GM19397 (cell line): ENCODE data around the gene MTMR11.

ENCODE experiments used
- ATAC-seq: cut with Tn5 transposase; IDR thresholded peaks from one replicate; pipeline ENCODE4 v1.9.1; 2021; ENCODE audit warnings: mild to moderate bottlenecking, moderate library complexity; ENCODE audit not compliant: unreplicated experiment

MTMR11 gene

DNA sequence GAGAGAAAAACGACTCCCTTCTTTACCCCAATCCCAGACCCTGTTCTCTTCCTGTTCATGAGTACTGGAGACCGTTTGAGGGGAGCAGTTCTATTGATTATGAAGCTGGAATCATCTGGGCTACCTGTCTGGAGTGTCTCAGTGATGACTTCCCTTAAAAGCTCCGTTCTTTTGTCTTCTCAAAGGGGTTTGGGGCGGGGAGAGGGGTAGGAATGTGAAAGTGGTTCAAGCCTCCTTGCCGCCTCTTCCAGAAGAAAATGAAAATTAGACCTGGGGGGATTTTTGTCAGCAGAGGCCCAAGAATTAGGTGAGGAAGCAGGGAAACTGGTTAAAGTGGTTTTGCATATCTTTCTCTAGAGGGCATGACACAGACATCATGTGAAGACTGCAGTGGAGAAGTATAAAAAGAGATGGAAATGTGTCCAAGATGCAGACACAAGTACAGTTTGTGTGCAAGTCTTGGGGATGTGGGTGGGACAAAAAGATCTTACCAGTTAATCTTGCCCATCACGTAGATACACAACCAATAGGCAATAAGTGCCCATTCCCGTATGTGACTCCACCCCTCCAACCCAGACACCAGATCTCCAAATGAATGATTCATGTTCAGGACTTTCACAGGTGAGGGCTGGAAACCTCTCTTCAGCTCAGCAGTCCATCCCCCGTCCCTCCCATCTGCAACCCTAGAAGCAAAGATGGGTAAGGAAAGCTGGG lies 470 bp upstream of the MTMR11 start:
- ATAC-seq = no peak

DNA sequence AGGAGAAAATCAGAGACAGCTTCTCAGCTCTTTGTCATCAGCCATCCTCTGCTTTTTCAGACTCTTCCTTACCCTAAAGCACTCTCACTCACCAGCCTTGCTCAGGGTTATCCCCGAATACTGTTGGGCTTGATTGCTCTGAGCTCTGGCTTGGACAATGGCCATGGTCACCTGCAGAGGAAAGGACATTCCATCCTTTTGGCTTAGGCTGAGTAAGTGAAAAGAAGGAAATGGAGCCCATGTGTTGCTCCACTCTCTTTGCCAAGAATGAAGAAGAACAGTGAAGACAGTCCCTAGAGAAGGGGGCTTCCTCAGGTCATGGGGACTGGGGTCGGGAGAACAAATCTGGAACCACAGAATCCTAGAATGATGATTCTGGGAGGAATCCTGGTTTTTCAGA lies 2.3 kb downstream of the MTMR11 start:
- no peak for ATAC-seq

DNA sequence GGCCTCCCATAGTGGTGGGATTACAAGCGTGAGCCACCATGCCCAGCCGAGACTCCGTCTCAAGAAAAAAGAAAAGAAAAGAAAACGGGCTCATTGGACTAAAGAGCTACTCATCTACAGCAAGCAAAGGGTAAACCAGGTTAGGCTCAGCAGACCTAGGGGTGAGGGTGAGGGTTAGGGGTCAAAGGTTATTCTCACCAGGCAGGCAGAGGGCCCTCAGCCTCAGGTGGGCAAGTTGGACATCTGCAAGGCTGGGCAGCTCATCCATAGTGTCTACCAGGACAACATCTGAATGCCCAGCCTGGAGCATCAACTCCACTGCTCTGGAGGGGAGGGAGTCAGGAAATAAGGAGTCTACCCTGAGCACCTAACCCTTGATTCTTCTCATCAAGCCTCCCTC lies 3.5 kb downstream of the MTMR11 start:
- no peak for ATAC-seq

DNA sequence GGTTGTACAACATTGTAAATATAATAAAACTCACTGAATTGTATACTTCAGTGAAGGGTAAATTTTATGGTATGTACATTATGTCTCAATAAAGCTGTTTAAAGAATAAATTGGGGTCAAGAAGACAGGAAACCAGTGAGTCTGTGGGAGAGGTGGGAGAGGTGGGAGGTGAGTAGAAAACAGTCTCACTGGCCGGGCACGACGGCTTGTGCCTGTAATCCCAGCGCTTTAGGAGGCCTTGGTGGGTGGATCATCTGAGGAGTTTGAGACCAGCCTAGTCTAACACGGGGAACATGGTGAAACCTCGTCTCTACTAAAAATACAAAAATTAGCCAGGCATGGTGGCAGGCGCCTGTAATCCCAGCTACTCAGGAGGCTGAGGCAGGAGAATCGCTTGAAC lies 4.2 kb downstream of the MTMR11 start:
- ATAC-seq = no peak

DNA sequence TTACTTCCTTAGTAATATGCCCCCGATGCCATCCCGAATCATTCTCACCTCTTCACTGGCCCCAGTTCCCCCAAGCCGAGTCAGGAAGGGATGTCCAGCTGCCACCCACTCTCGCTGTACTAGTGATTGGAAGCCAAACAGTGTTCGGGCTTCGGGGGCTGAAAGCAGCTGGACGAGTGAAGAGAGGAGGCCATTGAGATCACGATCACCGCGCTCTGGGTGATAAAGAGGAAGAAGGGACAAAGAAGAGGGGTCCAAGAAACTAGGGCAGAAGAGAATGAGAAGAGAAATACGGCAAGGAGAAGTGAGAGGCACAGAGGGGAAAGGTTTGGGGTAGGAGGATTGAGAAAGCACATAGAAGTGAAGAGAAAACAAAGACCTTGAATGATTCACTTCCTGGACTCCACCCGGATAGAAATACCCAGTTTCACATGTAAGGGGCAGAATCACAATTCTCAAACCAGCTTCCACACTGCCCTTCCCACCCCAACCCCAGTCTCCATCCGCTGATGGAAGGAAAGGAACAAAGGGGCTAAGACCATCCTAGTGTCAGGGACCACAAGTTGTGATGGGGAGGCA lies 5.4 kb downstream of the MTMR11 start:
- no peak for ATAC-seq

DNA sequence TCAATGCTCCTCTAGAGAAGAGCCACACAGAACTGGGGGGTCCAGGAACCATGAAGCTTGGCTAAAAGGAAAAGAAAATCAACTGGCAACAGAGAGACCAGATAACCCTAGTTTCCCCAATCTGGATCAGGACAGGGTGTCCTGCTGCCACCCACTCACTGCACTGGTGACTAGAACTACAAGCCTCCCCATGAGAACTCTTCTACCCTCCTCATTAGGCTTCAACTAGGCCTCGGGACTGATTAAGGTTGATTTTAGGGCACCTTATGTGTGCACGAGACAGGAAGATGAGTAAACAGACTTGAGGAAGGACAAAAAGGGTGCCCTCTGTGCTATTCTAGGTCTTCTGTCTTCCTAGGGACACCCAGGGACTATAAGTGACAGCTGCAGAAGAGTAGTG lies 6.8 kb downstream of the MTMR11 start:
- ATAC-seq = no peak

DNA sequence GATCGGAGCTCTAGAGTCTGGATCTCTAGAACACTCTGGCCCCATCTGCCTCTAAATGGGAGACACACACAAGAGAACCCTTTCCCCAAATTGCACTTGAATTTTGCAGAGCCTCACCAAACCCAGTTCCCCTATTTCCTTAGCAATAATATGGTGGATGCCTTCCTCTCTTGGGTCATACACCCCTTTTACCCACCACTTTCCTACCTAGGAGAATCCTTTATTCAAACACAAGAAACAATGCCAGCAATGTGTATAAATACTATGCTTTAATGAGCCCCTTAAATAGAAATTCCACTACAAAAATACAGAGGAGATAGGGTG lies 8.3 kb downstream of the MTMR11 start:
- no peak for ATAC-seq

DNA sequence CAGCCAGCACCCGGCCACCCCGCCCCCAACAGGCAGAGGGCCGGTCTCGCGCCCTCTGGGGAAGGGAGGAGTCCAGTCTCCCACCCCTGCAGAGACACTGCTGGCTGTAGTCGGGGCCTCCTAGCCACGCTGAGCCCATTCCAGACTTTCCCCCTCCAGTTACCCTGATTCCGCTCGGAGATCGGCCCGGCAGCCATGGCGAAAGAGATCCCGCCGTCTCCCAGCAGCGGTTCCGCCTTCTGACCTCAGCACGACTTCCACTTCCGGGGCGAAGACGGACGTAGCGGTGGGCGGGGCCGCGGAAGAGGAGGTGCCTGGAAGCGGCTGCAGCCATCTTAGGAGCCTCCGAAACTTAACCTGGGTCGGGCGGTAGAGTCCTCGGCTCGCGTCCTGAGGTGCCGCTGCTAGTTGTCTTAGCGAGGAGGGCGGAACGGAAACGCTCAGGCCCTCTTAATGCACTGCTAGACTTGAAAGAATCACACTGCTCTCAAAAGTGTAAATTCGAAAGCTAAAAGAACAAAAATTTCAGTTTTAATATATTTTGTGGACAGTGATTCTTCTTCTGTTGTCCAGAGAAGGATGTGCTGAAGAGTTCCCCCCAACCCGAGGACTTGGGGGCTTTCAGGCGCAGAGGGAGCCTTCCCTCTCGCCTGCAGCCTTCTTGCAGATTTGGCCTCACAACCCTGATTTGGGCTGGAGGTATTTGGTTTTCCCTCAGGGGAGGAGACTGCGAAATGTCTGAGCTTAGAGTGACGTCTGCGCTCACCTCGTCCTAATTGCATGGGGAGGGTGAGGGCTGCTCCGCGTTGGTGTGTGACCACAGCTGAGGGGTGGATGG lies 8.9 kb downstream of the MTMR11 start, which contains the start of gene SF3B4:
Gene SF3B4, minus strand, starts transcription at position 241 of the 838 bp plus-strand sequence. Its CDS starts 44 bp downstream, at position 197.
- ATAC-seq = peak; percentile 93

DNA sequence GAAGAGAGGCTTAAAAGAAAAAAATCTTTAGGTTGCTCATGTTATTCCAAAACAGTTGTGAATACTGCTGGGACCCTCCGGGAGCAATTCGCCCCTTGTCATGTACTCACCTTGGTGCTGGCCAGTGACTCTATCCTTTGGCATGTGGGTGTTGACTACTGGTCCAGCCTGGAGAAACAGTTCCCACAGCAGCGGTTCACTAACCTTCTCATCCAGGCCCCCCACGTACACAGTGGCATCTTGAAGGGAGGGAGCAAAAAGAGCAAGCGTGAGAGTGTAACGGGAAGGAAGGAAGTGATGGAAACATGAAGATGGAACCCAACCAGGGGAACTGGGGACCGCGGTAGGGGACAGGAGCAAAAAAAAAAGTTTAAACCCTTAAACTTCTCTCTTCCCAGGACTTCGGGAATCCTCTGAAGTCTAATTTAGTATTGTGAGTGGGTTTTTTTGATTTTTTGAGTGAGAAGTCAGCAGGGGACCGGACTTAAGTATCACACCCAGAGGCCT lies 9.6 kb downstream of the MTMR11 start:
- ATAC-seq = no peak

DNA sequence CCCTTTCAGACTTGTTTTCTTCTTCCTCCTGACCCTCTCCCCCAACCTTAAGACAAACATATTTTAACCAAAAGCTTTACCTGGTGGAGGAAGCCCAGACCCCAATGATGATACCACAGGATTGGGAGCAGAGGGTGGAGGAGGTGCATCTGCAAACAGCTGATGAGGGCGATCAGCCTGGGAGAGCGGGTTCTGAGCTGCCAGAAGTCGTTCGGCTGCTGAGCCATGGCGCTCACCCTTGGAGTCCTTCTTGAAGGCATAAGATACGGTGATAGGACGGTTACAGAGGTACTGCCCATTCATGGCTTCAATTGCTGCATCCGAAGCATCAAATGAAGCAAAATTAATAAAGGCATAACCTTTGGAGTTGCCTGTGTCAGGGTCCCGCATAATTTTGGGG lies 10.4 kb downstream of the MTMR11 start:
- no peak for ATAC-seq

DNA sequence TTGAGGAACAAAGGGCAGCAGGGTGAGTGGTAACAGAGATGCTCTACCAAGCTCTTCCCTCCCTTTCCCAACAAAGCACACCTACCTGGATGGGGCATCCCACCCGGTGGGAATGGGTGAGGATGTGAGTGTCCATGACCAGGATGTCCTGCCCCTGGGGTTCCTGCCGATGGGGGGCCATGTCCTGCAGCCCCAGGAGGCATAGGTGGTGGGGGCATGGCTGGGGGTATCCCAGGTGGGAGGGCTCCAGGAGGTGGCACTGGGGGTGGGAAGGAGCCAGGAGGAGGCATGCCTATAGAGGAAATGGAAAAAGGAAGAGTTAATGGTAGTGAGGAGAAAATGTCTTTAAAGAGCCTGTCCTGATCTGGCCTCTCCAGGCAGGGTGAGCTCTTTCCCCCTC lies 10.9 kb downstream of the MTMR11 start:
- no peak for ATAC-seq

DNA sequence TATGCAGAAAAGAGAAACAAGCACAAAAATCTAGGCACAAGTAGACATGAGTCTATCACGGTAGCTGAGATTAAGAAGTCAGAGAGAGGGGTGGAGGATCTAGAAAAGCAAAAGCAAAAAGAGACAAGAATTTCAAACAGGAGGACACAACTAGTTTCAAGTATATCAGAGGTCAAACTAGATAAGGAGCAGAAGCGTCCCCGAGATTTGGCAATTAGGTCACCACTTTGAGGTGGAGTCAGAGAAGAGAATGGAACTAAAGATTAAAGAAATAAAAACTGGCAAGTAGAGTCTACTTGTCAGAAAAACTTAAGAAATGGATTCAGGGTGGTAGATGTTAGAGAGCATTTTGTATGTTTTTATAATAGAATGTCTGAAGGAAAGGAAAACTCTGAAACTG lies 11.3 kb downstream of the MTMR11 start:
- ATAC-seq = no peak

DNA sequence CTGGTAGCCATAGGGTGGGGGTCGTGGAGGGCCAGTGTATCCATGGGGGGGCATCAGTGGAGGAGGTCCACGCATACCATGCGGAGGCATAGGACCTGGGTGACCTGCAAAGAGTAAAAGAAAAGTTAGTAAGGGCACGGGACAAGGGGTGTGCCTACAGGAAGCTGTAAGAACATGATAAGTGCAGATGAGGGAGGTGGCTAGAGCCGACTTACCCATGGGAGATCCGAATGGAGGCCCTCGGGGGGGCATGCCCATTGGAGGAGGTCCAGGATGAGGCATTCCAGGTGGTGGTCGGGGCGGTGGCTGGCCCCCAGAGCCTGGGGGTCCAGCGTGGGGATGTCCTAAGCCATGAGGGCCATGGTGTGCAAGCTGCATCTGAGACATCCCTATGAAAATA lies 13.1 kb downstream of the MTMR11 start:
- no peak for ATAC-seq

DNA sequence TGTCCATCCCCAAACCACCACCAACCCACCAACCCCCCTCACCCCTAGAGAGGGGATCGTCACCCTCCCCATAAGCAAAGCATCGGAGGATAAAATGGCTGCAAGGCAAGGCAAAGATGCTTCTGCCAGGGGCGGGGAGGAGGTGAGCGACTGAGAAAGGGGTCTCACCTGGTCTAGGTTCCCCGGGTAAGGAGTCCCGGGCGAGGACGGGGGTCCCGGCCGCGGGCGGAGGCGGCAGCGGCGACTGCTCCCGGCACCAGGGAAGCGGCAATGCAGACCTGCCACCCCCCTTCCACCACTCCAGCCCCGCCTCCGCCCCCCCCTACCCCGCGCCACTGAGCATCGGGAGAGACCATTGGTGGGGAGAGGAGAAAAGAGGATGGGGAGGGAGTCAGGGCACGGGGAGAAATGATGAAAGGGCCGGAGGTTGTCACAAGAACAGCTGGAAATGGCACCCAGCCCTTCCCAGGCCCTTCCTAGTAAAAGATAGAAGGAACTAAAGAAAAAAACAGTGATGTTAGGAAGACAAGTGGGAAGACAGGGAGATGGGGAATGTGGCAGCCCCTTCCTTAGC lies 19.0 kb downstream of the MTMR11 start, which contains the start of gene SV2A:
Gene SV2A, minus strand, starts transcription at position 274 of the 574 bp plus-strand sequence. CDS start 4,004 bp downstream, outside the sequence.
- no peak for ATAC-seq

DNA sequence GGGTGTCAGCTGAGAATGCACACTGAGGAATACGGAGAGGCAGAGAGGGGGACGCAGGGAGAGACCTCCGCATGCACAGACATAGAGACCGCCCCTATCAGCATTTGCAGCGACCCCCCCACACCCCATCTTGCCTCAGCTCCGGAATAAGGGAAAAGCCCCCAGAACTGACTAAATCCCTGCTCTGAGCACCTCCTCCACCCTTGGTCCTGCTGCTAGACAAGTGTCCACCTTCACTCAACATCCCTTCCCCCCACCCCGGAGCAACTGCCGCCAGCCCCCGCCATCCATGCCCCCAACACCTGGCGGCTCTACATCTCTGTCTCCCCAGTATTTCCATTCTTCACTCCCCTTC lies 19.8 kb downstream of the MTMR11 start:
- no peak for ATAC-seq

DNA sequence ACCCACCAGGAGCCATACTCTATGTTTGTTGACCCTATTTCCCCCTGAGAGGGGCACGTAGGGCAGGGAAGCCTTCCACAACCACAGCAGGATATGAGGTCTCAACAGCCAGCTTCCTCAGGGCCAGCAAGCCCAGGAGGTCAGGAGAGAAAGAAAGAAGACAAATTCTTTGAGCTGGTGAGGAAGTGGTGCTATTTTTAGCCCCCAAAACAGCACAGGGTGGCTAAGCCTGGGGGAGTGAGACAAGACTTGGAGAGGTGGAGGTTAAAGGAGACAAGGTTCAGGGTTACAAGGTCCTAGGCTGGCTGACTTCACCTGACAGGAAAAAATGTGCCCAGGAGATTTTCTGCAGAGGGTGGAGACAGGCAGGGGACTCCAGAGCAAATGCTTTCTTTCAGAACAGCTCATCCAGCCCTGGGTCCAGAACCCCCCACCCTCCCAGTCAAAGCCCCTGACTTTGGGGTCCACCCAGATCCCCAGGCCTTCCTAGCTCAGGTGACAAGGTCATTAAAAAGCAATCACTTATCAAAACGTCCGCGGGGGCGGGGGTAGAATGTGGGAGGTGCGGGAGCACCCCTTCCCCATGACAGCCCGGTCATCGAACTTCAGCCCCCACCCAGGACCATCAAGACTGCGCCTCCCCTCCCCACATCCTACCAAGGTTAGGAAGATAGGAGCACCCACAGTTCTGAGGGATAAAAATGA lies 20.3 kb downstream of the MTMR11 start:
- no peak for ATAC-seq

DNA sequence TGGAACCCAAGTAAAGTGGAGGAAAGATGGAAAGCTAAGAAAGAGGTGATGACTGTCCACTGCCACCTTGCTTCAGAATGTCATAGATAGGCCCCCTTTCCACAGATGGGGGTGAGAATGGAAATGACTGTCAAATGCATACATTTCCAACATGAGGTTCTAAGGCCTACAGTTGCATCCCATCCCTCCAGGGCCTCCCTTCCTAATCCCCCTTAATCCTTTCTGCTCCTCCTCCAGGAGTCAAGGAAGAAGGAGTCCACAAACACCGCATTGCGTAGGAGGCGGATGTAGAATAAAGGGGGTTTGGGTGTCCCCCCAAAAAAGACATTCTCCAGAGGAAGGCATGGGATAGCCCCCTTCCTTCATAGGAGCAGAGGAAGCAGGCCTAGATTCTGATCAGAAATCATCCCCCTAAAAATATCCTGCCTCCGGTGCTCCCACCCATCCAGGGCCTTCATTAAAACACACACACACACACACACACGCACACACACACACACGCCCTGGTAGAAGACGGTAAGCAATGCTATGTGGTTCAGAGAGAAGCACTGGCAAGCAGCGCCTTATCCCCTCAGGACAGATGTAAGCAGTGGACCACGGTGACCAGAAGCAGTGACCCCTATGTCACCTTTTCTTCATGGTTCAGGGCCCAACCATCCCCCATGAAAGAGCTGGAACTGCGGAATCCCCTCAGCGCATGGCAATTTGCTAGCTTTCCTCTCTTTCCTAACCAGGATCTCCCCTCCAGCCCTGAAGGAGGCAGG lies 21.1 kb downstream of the MTMR11 start:
- no peak for ATAC-seq

DNA sequence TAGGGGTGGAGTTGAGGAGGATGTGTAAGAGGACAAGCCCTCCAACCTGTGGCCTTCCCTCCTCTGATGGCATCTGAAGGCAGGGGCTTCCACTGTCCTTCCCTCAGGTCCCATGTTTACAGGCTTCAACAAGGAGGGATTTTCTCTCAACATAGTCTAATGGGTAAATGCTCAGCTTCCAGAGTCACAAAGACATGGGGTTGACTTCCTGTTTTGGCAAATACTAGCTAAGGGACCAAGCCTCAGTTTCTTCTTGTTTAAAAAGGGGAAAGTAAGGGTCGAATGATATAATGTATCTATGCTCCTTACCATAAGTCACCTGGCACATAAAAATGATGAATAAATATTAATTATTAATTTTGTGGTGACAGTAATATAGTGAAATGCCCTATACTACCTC lies 22.1 kb downstream of the MTMR11 start:
- ATAC-seq = no peak

DNA sequence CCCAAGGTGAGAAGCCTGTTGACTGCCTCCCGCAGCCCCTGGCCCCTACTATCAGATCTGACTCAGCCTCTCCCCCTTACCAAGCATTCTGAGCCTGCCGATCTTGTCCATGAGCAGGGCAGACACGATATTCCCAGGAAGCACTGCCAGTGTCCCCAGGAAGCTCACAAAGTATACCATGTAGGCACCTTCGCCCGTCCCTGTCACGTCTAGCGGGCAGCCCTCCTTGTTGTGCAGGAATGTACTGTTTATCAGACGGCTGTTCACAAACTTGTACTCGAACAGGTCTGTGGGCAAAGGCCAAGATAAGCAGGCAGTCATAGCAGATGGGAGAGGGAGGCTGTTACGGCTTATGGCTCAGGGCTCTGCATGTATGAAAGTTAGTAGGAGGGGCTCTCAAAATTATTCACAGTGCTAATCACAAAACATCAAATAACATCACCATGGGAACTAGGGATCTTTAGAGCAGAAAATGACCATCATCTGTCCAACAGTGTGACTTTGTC lies 30.1 kb downstream of the MTMR11 start:
- no peak for ATAC-seq
